ENCODE measurements around the gene CISD3.

- TF ChIP-seq GATA2 (IDR thresholded peaks at IDR 0.05; ENCODE audit: low read depth, low read length), result no peak
- TF ChIP-seq GATA3 (IDR thresholded peaks at IDR 0.05; ENCODE audit: low read depth, low read length), result no peak
Observed at GRCh38 chr17:38685491-38685890, 44.6 kb upstream of the CISD3 start.
